ENCODE results near the gene SMAGP.

DNA sequence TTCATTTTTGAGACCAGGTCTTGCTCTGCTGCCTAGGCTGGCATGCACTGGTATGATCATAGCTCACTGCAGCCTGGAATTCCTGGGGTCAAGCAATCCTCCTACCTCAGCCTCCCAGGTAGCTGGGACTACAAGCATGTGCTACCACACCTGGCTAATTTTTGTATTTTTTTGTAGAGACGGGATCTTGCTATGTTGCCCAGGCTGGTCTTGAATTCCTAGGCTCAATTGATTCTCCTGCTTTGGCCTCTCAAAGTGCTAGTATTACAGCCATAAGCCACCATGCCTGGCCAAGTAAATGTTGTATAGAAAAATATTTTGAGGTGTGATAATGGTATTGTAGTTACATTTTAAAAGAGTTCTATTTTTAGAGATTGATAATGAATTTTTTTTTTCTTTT lies 41.2 kb upstream of the SMAGP start:
- TF ChIP-seq, protein P1, sequence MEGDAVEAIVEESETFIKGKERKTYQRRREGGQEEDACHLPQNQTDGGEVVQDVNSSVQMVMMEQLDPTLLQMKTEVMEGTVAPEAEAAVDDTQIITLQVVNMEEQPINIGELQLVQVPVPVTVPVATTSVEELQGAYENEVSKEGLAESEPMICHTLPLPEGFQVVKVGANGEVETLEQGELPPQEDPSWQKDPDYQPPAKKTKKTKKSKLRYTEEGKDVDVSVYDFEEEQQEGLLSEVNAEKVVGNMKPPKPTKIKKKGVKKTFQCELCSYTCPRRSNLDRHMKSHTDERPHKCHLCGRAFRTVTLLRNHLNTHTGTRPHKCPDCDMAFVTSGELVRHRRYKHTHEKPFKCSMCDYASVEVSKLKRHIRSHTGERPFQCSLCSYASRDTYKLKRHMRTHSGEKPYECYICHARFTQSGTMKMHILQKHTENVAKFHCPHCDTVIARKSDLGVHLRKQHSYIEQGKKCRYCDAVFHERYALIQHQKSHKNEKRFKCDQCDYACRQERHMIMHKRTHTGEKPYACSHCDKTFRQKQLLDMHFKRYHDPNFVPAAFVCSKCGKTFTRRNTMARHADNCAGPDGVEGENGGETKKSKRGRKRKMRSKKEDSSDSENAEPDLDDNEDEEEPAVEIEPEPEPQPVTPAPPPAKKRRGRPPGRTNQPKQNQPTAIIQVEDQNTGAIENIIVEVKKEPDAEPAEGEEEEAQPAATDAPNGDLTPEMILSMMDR (IDR thresholded peaks at IDR 0.05; ENCODE audit: low read length) = no peak
- no peak for TF ChIP-seq EZH2 (IDR thresholded peaks at IDR 0.05; ENCODE audit: borderline replicate concordance, low read length)

Measured in OCI-LY1 (cell line).